GM18517 (cell line): Measurements from ENCODE around the gene PRDM16.

Experiments
- ATAC-seq: cut with Tn5 transposase; IDR thresholded peaks from one replicate; pipeline ENCODE4 v1.9.1; 2021; ENCODE audit warnings: mild to moderate bottlenecking, moderate library complexity; ENCODE audit not compliant: unreplicated experiment

Gene PRDM16

DNA sequence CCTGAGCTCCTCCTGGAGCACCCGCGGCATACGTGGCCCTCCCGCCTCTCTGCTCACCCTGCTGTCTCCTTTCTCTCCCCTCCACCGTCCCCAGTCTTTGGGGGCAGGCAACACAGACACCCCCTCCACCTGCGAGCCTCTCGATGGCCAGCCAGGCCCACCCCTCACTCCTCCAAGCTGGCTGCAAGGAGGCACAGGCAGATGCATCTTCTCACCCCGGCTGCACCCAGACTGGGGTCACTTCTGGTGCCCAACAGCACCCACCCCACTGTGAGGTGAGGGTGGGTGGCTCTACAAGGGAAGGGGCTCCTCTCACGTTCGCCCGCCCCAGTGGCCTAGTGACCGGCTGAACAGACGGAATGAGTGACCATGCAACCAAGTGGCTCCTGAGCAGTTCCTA, 277.5 kb downstream of the PRDM16 start:
- ATAC-seq: no peak

DNA sequence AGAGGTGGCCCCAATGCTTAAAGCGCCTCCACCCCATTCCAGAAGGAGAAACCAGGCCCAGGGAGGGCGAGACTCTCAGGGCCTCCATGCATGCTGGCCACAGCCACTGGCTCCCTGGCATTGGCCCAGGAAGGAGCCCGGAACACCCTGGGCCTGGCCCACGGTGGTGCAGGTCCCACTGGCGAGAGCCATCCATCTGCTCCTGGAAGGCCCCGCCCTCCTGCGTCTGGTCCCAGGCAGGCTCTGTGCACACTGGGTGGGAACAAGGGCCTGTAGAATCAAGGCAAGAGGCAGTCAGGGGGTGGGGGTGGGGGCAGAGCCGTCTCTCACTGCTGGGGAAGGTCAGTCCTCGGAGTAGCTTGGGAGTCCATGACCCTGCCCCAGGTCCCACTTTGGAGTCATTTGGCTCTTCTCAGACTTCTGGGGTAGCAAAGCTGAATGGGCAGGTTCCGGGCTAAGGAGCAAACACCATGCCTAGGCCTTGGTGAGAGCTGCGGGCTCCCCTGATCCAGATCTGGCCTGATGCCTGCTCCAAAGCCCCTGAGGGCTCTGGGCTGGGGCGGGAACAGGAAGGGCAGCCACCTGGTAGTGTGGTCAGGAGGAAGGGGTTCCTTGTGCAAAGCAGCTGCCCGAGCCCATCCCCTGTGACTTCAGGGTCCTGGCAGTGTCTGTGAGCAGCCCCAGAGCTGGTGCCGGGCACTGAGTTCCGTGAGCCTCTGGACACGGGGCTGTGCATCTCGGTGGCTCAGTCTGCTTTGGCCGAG, 278.4 kb downstream of the PRDM16 start:
- no peak for ATAC-seq

DNA sequence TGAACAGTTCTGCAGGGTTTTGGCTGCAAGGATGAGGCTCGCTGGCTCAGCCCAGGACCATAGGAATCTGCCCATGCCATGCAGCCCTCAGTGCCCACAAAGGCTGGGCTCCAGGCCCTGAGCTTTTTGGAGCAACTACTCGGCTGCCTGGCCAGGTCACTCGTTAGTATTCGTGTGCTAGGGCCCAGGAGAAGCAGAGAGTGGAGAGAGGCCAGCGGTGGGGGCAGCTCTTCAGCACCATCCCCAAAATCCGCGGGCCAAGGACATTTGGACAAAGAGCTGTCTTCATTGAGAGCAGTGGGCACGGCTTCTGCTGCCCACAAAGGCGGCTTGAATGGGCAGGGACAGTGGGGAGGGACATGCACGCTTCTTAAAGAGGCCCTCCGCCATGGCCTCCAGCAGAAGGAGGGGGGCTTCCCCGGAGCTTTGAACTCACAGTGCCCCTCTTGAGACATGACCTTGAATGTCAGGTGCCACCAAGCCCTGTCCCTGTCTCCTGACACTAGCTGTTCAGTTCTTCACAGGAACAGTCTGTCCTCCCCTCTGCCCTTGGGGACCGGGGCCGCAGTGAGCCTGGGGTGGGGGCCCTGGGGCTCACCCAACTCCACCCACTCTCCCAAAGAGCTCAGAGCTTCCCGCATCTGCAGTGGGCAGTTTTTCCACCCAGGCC, 279.3 kb downstream of the PRDM16 start:
- no peak for ATAC-seq

DNA sequence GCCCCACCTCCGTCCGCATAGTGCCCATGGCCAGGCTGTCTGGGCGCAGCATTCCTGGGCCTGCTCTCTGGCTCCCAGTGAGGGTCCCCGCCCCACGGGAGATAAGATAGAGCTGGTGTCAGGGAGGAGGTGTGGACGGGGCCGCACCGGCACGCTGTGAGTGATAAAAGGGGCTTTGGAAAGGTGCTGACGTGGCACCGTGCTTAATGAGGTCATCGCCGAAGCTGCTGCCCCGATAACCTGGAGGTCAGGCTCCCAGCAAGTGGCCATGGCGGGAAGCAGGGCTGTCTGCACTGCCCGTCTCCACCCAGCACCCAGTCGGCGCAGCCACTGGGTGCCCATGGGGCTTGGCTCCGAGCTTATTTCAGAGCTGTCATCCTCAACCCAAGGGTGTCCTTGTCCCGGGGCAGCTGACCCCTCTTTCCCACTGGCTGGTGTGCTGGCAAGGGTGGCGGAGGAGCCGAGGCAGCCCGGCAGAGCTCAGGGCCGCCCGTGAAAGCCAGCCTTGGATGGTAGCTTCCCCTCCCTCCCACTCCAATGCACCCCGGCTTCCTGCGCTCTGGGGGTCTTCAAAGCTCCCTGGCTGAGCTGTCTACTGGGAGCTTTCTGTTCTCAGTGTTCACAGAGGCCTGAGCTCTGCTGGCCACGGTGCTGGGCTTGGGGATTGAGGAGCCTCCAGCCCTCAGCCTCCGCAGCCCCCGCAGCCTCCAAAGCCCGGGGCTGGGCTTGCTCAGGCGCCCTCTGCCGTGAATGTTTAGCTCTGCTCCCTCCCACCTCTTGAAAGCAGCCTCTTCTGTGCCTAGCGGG, 280.4 kb downstream of the PRDM16 start:
- ATAC-seq: no peak

DNA sequence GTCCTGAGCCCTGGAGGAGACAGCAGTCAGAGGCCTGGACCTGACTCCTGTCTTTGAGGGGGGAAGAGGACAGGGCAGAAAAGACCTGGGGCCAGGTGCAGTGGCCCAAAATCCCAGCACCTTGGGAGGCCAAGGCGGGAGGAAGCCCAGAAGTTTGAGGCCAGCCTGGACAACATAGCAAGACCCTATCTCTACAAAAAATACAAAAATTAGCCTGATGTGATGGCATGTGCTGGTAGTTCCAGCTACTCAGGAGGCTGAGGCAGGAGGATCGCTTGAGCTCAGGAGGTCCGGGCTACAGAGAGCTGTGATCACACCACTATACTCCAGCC, 280.9 kb downstream of the PRDM16 start:
- no peak for ATAC-seq

DNA sequence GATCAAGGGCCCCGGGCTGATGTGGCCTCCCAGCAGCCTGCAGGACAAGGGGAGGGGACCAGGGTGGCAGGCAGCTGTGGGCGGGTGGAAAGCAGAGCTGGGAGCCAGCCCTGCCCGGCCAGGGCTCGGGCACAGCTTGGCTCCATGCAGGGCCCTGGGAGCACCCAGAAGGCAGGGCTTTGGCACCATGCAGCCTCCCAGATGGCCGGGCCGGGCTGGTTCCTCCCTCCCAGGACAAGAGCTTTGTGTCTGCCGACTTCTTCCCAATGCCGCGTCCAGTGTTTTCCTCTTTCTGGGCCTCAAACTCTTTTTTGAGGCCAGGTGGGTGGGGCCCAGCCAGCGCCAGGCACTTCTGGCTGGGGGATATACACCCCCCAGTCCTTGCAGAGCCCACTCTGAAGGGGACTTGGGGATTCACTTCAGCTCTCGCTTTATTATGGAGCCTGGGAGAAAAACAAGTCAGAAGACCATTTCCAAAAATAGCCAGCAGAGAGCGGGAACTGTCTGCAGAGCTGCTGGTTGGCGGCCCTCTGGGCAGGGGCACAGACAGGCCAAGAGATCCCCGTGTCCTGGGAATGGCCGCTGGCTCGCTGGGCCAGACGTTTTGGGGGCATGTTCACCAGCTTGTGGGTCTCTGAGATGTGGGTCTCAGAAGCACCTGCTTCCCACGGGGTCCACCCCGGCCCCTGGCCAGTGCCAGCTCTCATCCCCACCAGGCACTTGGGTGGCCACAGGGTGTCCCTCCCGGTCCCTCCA, 281.7 kb downstream of the PRDM16 start:
- no peak for ATAC-seq

DNA sequence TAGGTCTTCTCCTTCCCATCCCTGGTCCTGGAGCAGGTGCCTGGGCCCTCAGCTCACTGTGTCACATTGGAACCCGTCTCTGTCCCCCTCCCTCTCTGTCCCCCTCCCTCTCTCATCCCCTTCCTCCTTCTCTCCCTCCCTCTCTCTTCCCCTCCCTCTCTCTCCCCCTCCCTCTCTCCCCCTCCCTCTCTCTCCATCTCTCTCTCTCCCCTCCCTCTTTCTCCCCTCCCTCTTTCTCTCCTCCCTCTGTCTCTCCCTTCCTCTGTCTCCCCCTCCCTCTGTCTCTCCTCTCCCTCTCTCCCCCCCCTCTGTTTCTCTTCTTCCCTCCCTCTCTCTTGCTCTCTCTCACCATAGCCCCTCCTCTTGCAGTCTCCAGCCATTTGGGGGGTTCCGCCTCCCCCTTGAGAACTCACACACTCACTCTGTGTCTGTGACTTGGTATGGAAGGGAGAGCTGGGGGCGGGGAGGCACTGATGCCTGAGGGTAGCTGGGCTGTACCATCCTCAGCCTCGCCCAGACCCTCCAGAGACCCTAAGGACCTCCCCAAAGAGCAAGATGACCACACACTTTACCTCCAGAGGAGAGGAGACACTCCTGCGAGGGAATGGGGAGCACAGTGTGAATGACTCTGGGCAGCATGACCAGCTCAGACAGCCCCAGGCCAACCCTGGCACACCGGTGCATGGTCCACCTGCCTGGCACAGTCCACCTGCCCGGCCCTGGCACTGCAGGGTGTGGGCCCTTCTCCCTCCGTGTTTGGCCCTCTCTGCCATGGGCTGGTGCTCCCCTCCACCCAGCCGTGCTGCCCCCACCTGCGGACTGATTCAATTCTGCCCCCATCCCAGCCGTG, 282.7 kb downstream of the PRDM16 start:
- ATAC-seq: no peak

DNA sequence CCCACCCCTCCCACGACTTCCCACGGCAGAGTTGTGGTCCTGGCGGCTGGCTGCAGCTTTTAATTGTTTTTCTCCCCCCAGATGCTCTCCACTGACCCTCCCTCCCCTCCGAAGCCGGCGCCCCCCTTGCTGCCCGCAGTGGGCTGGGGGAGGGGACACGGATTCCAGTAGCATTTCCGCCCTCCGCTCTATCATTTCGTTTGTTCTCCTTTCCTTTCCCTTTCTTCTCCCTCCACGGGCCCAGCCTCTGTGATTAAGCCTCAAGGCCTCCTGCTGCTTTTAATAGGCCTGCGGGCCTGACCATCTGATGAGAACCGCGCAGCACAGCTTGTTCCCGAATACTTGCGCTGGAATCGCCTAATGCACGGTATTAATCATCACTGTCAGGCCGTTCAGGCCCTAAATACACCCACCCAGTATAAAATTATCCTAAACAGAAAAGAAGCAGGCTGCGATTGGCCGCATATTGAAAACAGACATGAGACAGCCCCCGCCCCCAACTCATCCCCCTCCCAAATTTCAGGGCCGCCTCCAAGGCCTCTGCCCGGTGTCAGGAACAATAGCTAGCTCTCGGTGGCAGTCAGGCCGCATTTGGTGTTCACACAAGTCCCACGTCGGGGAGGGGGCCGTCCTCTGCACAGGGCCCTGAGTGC, 283.4 kb downstream of the PRDM16 start:
- ATAC-seq: no peak

DNA sequence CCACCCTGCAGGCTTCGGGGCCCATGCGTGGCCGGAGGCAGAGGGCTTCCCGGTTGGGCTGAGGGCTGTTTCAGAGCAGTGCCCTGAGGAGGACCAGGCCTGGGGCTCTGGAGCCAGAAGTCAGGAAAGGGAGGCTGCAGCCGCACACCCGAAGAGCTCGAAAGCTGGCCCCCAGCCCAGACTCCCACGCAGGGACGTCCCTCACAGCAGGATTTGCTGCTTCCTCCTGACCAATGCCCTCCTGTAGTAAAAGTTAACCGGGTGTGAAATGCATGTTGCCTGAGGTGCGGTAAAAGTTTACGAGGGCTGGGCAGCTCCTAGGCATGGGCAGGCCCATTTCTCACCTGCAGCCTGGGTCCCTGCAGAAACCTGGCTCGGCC, 283.9 kb downstream of the PRDM16 start:
- ATAC-seq: no peak

DNA sequence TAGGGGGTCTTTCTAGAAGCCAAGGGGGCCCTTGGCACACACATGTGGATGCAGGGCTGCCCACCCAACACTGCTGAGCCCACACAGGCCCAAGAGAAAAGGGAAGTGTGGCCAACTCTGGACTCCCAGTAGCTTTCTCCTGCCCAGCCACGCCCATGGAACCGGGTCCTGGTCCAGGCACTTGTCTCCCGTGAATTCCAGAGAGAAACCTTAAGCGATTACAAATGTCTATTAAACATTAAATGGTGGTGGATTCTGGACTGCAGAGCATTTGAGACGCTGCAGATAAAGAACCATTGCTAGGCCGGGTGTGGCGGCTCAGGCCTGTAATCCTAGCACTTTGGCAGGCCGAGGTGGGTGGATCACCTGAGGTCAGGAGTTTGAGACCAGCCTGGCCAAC, 284.9 kb downstream of the PRDM16 start:
- ATAC-seq: no peak

DNA sequence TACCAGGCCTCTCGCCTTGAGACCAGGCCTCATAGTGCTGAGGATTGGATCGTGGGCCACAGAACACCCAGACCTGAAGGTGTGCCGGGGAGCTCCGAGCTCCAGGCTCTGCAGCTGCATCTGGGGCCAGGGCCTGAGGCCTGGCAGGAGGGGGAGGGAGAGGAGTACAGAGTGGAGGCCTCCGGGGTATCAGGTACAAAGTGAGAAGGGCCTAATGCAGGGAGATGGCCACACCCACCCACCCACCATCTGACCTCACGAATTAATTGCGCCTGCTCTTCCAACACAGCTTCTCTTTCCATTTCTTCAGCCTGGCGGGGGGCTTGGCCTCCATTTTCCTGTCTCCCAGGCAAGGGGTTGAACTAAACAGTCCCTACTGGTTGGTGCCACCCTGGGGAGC, 286.1 kb downstream of the PRDM16 start:
- no peak for ATAC-seq

DNA sequence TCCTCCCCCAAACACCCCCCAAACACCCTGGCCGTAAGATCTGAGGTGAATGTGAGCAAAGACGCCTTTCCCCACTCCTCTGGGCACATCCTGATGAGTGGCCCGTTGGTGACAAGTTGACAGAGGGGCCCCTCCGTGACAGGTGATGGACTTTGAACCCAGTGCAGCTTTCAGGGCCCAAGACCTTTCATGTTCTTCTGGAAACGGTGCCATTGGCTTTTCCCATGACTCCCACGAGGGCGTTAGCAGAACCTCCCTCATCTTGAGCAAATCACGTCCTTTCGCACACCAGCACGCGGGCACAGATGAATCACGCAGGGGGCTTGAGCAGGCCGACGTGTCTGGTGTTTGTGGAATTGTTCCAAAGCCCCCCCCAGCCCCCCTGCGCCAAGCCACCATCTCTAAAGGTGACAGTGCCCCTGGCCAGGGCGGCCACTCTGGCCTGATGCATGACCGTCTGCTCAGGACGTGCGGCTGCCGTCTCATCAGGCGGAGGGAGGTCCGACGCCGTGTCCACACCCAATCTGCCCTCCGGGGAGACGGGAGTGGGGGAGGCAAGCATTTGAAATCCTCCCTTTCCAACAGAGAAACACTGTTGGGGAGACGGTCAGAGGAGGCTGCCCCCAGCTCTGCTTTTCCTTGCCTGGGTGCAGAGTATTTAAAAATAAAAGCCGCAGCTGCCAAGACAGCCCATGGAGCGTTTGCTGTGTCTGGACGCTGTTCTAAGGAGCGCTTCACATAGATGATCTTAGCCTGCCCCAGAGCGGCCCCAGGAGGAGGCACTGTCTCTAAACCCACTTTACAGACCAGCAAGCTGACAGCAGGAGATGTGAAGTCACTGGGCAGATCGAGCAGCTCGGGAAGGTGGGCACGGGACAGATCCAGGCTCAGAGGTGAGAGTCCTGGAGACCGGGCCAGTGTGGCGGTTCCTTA, 287.2 kb downstream of the PRDM16 start:
- ATAC-seq: no peak

DNA sequence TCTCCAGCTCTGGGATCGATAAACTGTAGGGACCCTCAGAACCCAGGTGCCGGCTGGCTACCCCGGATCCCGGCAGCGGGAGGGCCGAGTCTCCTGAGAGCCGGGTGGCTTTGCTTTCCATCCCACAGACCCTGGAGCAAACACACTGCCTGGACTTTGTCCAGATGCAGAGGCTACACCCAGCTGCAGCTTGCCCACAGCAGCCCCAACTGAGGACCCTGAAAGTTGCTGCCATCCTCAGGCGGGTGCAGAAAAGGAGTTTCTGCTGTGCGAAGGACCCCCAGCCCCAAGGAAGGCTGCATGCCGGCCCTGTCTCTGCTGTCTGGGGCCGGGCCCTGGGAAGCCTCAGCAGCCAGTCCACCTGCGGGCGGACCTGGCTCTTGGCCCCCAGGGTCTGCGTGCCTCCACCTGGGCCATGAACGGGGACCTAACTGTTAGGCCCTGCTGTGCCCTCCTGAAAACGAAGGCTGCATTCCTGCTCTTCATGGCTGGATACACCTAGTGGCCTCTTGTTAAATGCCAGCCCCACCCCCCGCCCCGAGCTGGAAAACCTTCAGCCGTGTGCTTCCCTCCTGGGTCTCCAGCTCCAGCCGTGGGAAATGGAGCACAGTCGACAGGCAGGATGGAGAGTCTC, 287.9 kb downstream of the PRDM16 start:
- ATAC-seq: no peak

DNA sequence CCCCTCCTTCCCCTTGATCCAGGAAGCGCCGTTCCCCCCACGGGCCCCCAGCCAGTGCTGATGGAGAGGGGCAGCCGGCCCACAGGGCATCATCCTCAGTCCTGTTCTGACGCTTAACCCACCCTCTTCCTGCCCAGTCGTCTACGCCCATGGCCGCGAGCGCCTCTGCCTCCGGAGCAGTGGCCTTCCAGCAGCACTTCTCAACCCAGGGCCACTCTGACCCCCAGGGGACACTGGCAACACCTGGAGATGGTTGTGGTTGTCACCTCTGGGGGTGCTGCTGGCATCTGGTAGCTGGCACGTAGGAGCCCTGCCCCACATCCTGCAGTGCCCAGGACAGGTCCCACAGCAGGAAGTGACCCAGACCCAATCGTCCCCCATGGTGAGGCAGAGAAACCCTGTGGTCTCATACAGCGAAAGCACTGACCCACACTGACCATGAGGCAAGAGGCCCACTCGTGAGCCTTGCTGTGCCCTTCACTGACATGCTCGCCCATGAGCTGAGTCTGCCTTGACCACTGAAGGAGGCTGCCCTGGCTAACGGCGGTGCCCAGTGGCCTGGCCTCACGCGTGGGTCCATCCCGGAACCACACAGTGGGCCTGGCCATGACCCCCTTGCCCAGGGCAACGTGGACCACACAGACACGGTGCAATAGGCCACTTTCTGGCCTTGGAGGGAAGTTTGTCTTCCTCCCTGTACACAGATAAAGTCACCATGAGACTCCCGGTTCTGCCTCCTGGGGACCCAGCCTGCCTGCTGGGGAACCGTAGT, 288.7 kb downstream of the PRDM16 start:
- ATAC-seq: no peak

DNA sequence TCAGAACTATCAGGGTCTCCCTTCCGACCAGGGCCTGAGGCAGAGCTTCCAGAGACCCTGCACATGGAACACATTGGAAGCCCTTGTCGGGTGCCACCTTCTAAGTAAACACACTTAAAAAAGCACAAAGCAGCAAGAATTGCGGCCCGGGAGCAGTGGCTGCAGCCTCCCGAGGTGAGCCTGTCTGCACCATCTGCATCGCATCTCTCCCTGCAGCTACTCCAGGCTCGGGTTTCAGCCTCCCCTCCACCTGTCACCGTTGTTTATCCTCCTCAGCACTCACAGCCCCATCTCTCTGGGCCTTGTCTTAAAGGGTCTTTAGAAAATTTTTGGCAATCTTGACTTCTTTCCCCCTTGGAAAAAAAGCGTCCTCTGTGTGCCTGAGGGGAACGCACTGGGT, 290.3 kb downstream of the PRDM16 start:
- no peak for ATAC-seq

DNA sequence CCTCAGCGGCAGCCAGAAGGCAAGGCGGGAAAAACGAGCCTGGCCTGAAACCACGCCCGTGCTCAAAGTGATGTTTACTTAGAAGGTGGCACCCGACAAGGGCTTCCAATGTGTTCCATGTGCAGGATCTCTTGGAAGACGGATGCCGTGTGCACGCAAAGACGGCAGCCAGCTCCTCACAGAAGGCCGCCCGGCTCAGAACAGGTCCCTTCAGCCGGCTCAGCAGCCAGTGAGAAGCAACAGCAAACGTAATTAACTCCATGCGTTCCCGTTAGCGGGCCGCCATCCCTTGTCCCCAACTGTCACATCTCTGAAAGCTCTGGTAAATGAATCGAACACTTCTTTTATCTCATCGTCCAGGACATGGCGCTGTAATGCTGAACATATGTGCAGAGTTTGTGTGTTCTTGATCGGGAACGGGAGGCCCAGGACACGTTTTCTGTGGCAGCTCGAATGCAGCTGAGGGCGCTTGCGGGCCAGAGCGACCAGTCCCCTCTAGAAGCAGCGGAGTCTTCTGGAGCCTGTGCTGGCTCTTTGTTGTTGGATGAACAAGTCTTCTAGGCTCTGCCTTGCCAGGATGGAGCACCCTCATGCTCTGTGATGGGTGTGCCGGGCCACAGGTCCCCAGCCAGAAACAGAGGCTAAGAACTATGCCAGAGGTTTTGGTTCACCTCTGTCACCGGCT, 290.9 kb downstream of the PRDM16 start:
- no peak for ATAC-seq

DNA sequence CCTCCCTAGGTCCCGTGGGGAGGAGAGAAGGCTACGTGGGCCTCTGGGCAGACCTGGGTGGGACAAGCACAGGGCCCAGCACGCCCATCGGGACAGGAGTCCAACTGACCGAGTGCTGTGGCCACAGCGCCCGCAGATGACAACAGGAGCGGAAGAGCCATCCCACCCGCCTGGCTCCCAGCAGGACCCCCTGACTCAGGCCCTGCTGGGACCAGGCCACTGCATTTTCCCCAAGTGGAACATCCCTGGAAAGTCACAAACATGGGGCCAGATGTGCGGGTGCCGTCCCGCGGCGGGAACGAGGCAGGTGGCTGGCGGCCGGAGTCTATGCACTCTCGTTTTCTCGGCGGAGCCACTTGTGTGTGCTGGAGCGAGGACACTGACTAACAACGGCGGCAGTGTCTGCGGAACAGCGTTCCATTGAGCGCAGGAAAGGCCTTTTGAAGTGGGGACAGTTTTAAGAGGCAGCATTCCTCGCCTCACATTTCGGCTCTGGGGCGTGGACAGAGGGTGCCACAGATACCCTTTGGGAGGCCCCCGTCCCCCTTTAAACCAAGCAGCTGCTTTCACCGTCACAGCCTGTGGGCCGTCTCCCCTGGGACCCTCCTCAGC, 291.7 kb downstream of the PRDM16 start:
- no peak for ATAC-seq
